IPS-20b (cell line): Measurements from ENCODE around the gene TBXAS1.

Source experiments
- H3K27ac ChIP-seq: one replicate; pipeline ENCODE4 v1.5.1; 2013; ENCODE audit warnings: low read length
- H3K27me3 ChIP-seq: 2 replicates; pipeline ENCODE4 v1.6.1; 2013; ENCODE audit warnings: mild to moderate bottlenecking, low read length, inconsistent platforms; ENCODE audit not compliant: insufficient read depth
- H3K36me3 ChIP-seq: 2 replicates; pipeline ENCODE4 v1.6.1; 2013; ENCODE audit warnings: low read depth, mild to moderate bottlenecking, inconsistent platforms, low read length, moderate library complexity; ENCODE audit not compliant: insufficient read depth
- H3K4me1 ChIP-seq: 2 replicates; pipeline ENCODE4 v1.6.1; 2013; ENCODE audit warnings: mild to moderate bottlenecking, control low read depth, inconsistent platforms, low read length, moderate library complexity; ENCODE audit not compliant: insufficient read depth
- H3K4me3 ChIP-seq: 2 replicates; pipeline ENCODE4 v1.5.1; 2013; ENCODE audit warnings: mild to moderate bottlenecking, low read length, inconsistent platforms
- H3K9ac ChIP-seq: 2 replicates; pipeline ENCODE4 v1.6.1; 2013; ENCODE audit warnings: low read depth, mild to moderate bottlenecking, inconsistent platforms, low read length, moderate library complexity
- H3K9me3 ChIP-seq: 2 replicates; pipeline ENCODE4 v1.6.1; 2013; ENCODE audit warnings: mild to moderate bottlenecking, low read depth, low read length, inconsistent platforms; ENCODE audit not compliant: insufficient read depth

TBXAS1 gene

DNA sequence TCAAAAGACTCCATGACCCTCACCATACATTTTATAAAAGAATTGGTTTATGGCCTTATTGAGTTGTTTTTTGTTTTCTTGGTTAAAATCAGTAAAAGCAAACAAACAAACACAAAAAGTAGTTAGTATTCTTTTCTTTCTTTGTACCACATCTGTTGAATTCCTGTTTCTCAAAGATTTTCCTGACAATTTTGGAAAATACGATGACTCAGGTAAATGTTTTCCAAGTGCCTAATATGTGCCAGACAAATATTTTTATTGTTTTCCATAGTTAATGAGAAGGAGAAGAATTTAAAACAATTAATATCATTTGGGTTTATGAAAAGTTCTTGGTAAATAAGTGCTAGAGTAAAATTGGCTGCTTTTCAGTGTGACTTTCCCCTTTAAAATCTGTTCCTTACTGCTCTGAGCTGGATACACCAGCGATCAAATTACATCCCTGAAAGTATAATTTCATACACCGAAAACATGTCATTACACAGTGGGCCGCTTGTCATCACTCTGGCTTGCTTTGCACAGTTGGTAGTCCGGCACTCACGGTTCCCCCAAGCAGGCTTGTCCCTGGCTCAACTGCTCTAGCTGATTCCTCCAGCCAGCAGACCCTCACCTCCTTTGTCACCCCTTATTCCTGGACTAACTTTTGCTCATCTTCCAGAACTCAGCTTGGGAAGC, 80.5 kb downstream of the TBXAS1 start:
- Histone ChIP-seq H3K4me3 (no peak overlapping the region), H3K9me3 (no peaks in the 10 kb centered on the region), H3K27ac (no peak overlapping the region), H3K4me1 (no peaks in the 10 kb centered on the region), H3K36me3 (no peaks in the 10 kb centered on the region), H3K27me3 (no peaks in the 10 kb centered on the region), H3K9ac (no peak overlapping the region)

- no peak overlapping the region for H3K27ac ChIP-seq
- H3K4me1 ChIP-seq: no peaks in the 10 kb centered on the region
- H3K9me3 ChIP-seq: no peaks in the 10 kb centered on the region
- H3K9ac ChIP-seq: no peak overlapping the region
- no peaks in the 10 kb centered on the region for H3K36me3 ChIP-seq
- no peak overlapping the region for H3K4me3 ChIP-seq
- H3K27me3 ChIP-seq: no peaks in the 10 kb centered on the region
Measured at GRCh38 chr7:139913021-139913844, 84.2 kb downstream of the TBXAS1 start.

DNA sequence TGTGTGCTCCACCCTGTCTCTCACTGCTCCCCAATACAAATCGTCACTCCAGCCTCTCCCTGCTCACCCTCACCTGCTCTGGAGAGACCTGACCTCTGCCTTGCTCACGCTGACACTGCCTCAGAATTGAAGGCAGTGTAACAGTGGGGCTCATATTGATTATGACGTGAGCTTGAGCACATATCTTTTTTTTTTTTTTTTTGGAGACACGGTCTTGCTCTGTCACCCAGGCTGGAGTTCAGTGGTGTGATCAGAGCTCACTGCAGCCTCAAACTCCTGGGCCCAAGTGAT, 84.7 kb downstream of the TBXAS1 start:
- Histone ChIP-seq H3K4me3 (no peak overlapping the region), H3K27me3 (no peaks in the 10 kb centered on the region), H3K9me3 (no peaks in the 10 kb centered on the region), H3K36me3 (no peaks in the 10 kb centered on the region), H3K9ac (no peak overlapping the region), H3K27ac (no peak overlapping the region), H3K4me1 (no peaks in the 10 kb centered on the region)

GRCh38 chr7:139914306-139915267, 85.5 kb downstream of the TBXAS1 start:
- H3K9me3 ChIP-seq: no peaks in the 10 kb centered on the region
- no peak overlapping the region for H3K4me3 ChIP-seq
- no peaks in the 10 kb centered on the region for H3K27me3 ChIP-seq
- H3K9ac ChIP-seq: no peak overlapping the region
- H3K27ac ChIP-seq: no peak overlapping the region
- H3K36me3 ChIP-seq: no peaks in the 10 kb centered on the region
- H3K4me1 ChIP-seq: no peaks in the 10 kb centered on the region

DNA sequence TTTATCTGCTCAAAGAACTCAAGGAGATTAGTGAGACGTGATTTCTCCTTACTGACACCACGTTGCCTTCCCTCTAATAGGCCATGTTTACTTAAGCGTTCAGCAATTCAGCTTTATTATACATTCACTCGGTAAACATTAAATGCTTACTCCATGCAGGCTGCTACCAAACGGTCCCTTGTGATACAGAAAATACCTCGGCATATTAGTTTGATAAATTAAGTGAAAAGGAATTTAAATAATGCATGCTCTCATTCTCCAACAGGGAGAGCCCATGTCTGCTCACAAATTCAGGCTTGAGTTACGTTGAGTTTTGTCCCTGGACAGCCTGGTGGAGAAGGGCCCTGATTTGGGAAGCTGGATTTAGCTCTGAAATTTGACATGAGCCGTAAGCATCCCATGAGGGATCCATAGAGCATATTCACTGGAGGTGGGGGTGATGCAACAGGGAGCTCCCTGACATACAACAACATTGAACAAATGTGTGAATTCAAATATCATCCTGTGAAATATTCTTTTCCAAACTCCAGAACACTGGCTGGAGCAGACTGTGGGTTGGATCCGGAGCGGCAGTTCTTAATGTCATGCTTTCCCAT, 86.3 kb downstream of the TBXAS1 start:
- no peaks in the 10 kb centered on the region for H3K36me3 ChIP-seq
- H3K27me3 ChIP-seq: no peaks in the 10 kb centered on the region
- no peaks in the 10 kb centered on the region for H3K4me1 ChIP-seq
- H3K9ac ChIP-seq: no peak overlapping the region
- H3K4me3 ChIP-seq: no peak overlapping the region
- no peaks in the 10 kb centered on the region for H3K9me3 ChIP-seq
- no peak overlapping the region for H3K27ac ChIP-seq

- H3K27me3 ChIP-seq: no peaks in the 10 kb centered on the region
- no peaks in the 10 kb centered on the region for H3K9me3 ChIP-seq
- H3K4me1 ChIP-seq: no peaks in the 10 kb centered on the region
- H3K9ac ChIP-seq: no peak overlapping the region
- no peak overlapping the region for H3K27ac ChIP-seq
- H3K36me3 ChIP-seq: no peaks in the 10 kb centered on the region
- H3K4me3 ChIP-seq: no peak overlapping the region
Measured at GRCh38 chr7:139915864-139916716, 87.0 kb downstream of the TBXAS1 start.

DNA sequence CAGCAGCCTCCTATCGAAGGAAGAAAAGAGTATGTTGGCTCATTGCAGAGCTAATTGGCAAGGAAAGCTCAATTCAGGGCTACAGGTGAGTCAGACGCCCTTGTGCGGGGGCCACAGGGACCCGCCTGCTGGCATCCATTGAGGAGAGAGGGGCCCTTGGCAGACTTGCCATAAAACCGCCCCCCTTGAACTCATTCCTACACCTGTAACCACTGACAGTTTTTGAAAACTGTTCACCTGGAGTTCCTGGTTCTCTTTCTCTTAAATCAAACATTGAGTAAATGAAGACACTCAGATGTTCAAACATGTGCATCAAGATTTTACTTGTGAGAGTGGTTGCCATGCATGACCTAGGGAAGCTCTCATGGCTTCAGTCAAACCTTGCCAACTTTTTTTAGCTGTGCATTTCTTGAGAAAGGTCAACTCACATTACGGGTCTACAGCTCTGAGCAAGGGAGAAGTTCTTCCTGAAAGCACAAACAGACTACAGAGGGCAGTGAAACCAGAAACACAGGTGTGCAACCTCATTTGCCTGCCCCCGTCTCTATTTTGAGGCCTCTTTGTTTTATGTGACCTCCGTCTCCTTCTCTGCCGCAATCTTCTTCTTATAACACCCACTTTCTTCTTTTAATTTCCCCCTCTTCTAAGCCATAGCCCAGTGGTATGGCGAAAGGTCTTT, 87.8 kb downstream of the TBXAS1 start:
- no peaks in the 10 kb centered on the region for H3K36me3 ChIP-seq
- H3K4me1 ChIP-seq: no peaks in the 10 kb centered on the region
- H3K9me3 ChIP-seq: no peaks in the 10 kb centered on the region
- H3K4me3 ChIP-seq: no peak overlapping the region
- no peak overlapping the region for H3K27ac ChIP-seq
- no peak overlapping the region for H3K9ac ChIP-seq
- no peaks in the 10 kb centered on the region for H3K27me3 ChIP-seq

GRCh38 chr7:139917851-139918250, 88.8 kb downstream of the TBXAS1 start:
- Histone ChIP-seq H3K27ac (no peak overlapping the region), H3K4me1 (no peaks in the 10 kb centered on the region), H3K9ac (no peak overlapping the region), H3K27me3 (no peaks in the 10 kb centered on the region), H3K9me3 (no peaks in the 10 kb centered on the region), H3K36me3 (no peaks in the 10 kb centered on the region), H3K4me3 (no peak overlapping the region)

- Histone ChIP-seq H3K9ac (no peak overlapping the region), H3K9me3 (no peaks in the 10 kb centered on the region), H3K27ac (no peak overlapping the region), H3K36me3 (no peaks in the 10 kb centered on the region), H3K4me3 (no peak overlapping the region), H3K27me3 (no peaks in the 10 kb centered on the region), H3K4me1 (no peaks in the 10 kb centered on the region)
Measured at GRCh38 chr7:139918480-139918879, 89.4 kb downstream of the TBXAS1 start.

DNA sequence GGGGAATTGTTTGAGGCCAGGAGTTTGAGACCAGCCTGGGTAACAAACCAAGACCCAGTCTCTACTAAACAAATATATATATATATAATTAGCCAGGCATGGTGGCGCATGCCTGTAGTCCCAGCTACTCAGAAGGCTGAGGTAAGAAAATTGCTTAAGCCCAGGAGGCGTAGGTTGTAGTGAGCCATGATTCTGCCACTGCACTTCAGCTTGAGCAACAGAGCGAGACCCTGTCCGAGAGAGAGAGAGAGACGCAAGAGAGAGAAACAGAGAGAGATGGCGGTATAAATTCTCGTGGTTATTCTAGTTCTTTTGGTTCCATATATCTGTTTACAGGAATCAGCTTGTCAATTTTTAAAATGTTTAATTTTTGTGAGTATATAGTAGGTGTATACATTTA, 94.0 kb downstream of the TBXAS1 start:
- Histone ChIP-seq H3K9ac (no peak overlapping the region), H3K4me3 (no peak overlapping the region), H3K9me3 (no peaks in the 10 kb centered on the region), H3K27me3 (no peaks in the 10 kb centered on the region), H3K36me3 (no peaks in the 10 kb centered on the region), H3K4me1 (no peaks in the 10 kb centered on the region), H3K27ac (no peak overlapping the region)
